H1 (cell line): ENCODE measurements around the gene IRAG1. TPM values are rescaled to one million over a fixed set of nuclear protein-coding genes. Genes with fewer than 3 reads are reported as not detected.

Experiments used
- CTCF ChIA-PET: fragments of 300-600 bp; sonication (Branson Sonifier 250); formaldehyde crosslinking; loops from one replicate; lab custom pipeline; 2021; ENCODE audit not compliant: partially characterized antibody; lab: Charles Lee
- POLR2A ChIA-PET: fragments of 300-600 bp; sonication (Branson Sonifier 250); formaldehyde crosslinking; loops from one replicate; lab custom pipeline; 2021; ENCODE audit warnings: inconsistent platforms; ENCODE audit not compliant: partially characterized antibody; lab: Charles Lee
- DNase-seq, 2 experiments: peaks; one replicate each; pipeline versions ENCODE4 v3.0.0 to v3.0.0-alpha.2; 2010 to 2022; ENCODE audit warnings: low spot score in 2 of 2, low read depth in 1 of 2, mixed read lengths in 1 of 2
- FAIRE-seq: peaks from 2 replicates; lab custom pipeline; 2011; peaks lifted over from hg19 to GRCh38; lab: Jason Lieb, UNC
- H2AFZ ChIP-seq: 2 replicates; pipeline ENCODE4 v1.8.1; 2012; ENCODE audit warnings: low read length, inconsistent platforms
- H2AK5ac ChIP-seq: 2 replicates; pipeline ENCODE4 v1.6.1; 2013; ENCODE audit warnings: low read depth, low read length
- H2BK120ac ChIP-seq: replicated peaks from 2 replicates; pipeline ENCODE3; 2013; ENCODE audit warnings: low read depth, low read length, inconsistent platforms
- H2BK12ac ChIP-seq: 2 replicates; pipeline ENCODE4 v1.6.1; 2013; ENCODE audit warnings: low read depth, low read length
- H2BK15ac ChIP-seq: 2 replicates; pipeline ENCODE4 v1.6.1; 2013; ENCODE audit warnings: low read length
- H2BK20ac ChIP-seq: 2 replicates; pipeline ENCODE4 v1.6.1; 2013; ENCODE audit warnings: low read length
- H2BK5ac ChIP-seq: 2 replicates; pipeline ENCODE4 v1.6.1; 2013; ENCODE audit warnings: low read depth, low read length
- H3K14ac ChIP-seq: 2 replicates; pipeline ENCODE4 v1.6.1; 2013; ENCODE audit warnings: inconsistent platforms; ENCODE audit not compliant: insufficient read length
- H3K18ac ChIP-seq: 2 replicates; pipeline ENCODE4 v1.6.1; 2013; ENCODE audit warnings: low read length; ENCODE audit errors: extremely low read depth
- H3K23ac ChIP-seq: 2 replicates; pipeline ENCODE4 v1.6.1; 2013; ENCODE audit warnings: inconsistent platforms; ENCODE audit not compliant: insufficient read length
- H3K23me2 ChIP-seq: 2 replicates; pipeline ENCODE4 v1.6.1; 2013; ENCODE audit warnings: low read depth, low read length
- H3K27ac ChIP-seq: 2 replicates; pipeline ENCODE4 v1.6.1; 2011; ENCODE audit warnings: low read depth, low read length, inconsistent platforms
- H3K27me3 ChIP-seq, 4 experiments: replicated peaks in 1 of 4; 1 replicate in 1 of 4; 2 replicates in 3 of 4; pipeline versions ENCODE4 v1.6.1 to v1.8.1; 2011 to 2013; ENCODE audit warnings: low read length in 3 of 4, mild to moderate bottlenecking in 3 of 4, inconsistent platforms in 2 of 4, mixed read lengths in 2 of 4, moderate library complexity in 1 of 4; ENCODE audit not compliant: control insufficient read depth in 3 of 4, insufficient read depth in 3 of 4; ENCODE audit errors: extremely low read depth in 1 of 4
- H3K36me3 ChIP-seq, 4 experiments: 2 replicates each; pipeline versions ENCODE4 v1.6.1 to v1.8.1; 2011 to 2013; ENCODE audit warnings: mild to moderate bottlenecking in 4 of 4, low read length in 3 of 4, moderate library complexity in 2 of 4, control low read depth in 1 of 4, inconsistent platforms in 1 of 4; ENCODE audit not compliant: insufficient read depth in 4 of 4, control insufficient read depth in 2 of 4
- H3K4ac ChIP-seq: replicated peaks from 2 replicates; pipeline ENCODE3; 2013; ENCODE audit warnings: low read length, low read depth, mixed read lengths, inconsistent platforms; ENCODE audit not compliant: insufficient read length
- H3K4me1 ChIP-seq, 4 experiments: replicated peaks in 1 of 4; 1 replicate in 1 of 4; 2 replicates in 3 of 4; pipeline versions ENCODE4 v1.6.1 to v1.8.1; 2011 to 2013; ENCODE audit warnings: low read length in 3 of 4, inconsistent platforms in 2 of 4, mixed read lengths in 1 of 4; ENCODE audit not compliant: insufficient read depth in 4 of 4, control insufficient read depth in 3 of 4
- H3K4me2 ChIP-seq, 2 experiments: 2 replicates each; pipeline versions ENCODE4 v1.6.1 to v1.8.1; 2011 to 2013; ENCODE audit warnings: low read depth in 2 of 2, low read length in 2 of 2, control low read depth in 1 of 2, inconsistent platforms in 1 of 2, mild to moderate bottlenecking in 1 of 2; ENCODE audit not compliant: insufficient read depth in 1 of 2
- H3K4me3 ChIP-seq, 4 experiments: fragments of 200-600, 300-600 bp in 1 of 4; sonication (generic), shearing (Covaris generic), sonication (Bioruptor Twin) in 1 of 4; 2 replicates each; pipeline versions ENCODE4 v1.5.1 to v1.8.1; 2011 to 2016; ENCODE audit warnings: low read length in 4 of 4, low read depth in 3 of 4, control low read depth in 2 of 4, inconsistent platforms in 2 of 4, mild to moderate bottlenecking in 2 of 4, mixed read lengths in 1 of 4, moderate library complexity in 1 of 4; ENCODE audit not compliant: insufficient read depth in 2 of 4; ENCODE audit errors: extremely low read depth in 1 of 4
- H3K56ac ChIP-seq: replicated peaks from 2 replicates; pipeline ENCODE3; 2013; ENCODE audit warnings: low read depth, mild to moderate bottlenecking, mixed read lengths, low read length, inconsistent platforms; ENCODE audit not compliant: insufficient read length
- H3K79me1 ChIP-seq: 2 replicates; pipeline ENCODE4 v1.6.1; 2013; ENCODE audit warnings: low read depth, low read length, control low read depth
- H3K79me2 ChIP-seq, 2 experiments: 2 replicates each; pipeline versions ENCODE4 v1.6.1 to v1.8.1; 2012 to 2013; ENCODE audit warnings: low read length in 2 of 2, mild to moderate bottlenecking in 2 of 2, inconsistent platforms in 1 of 2; ENCODE audit not compliant: insufficient read depth in 2 of 2, control insufficient read depth in 1 of 2
- H3K9ac ChIP-seq, 4 experiments: replicated peaks in 1 of 4; 1 replicate in 1 of 4; 2 replicates in 3 of 4; pipeline versions ENCODE4 v1.6.1 to v1.8.1; 2011 to 2013; ENCODE audit warnings: low read depth in 3 of 4, low read length in 3 of 4, control low read depth in 2 of 4, mild to moderate bottlenecking in 2 of 4, moderate library complexity in 2 of 4, inconsistent platforms in 1 of 4; ENCODE audit errors: extremely low read depth in 1 of 4
- H3K9me3 ChIP-seq, 2 experiments: 2 replicates each; pipeline versions ENCODE4 v1.6.1 to v1.8.1; 2012 to 2013; ENCODE audit warnings: mild to moderate bottlenecking in 2 of 2, moderate library complexity in 2 of 2, control low read depth in 1 of 2, inconsistent platforms in 1 of 2, low read depth in 1 of 2, low read length in 1 of 2, mixed read lengths in 1 of 2; ENCODE audit not compliant: insufficient read depth in 2 of 2
- H4K20me1 ChIP-seq, 2 experiments: replicated peaks in 1 of 2; 2 replicates each; pipeline versions ENCODE3 to v1.8.1; 2011 to 2013; ENCODE audit warnings: inconsistent platforms in 2 of 2, low read length in 2 of 2, mild to moderate bottlenecking in 1 of 2; ENCODE audit not compliant: insufficient read depth in 2 of 2, control insufficient read depth in 1 of 2
- H4K5ac ChIP-seq: 2 replicates; pipeline ENCODE4 v1.6.1; 2013; ENCODE audit warnings: low read length, low read depth, mixed read lengths, inconsistent platforms; ENCODE audit not compliant: insufficient read length
- H4K8ac ChIP-seq: 2 replicates; pipeline ENCODE4 v1.8.0; 2013; ENCODE audit warnings: mild to moderate bottlenecking, moderate library complexity, low read length, inconsistent platforms; ENCODE audit not compliant: insufficient read depth; ENCODE audit errors: extremely low read depth
- H4K91ac ChIP-seq: replicated peaks from 2 replicates; pipeline ENCODE3; 2013; ENCODE audit warnings: low read length, mixed read lengths, inconsistent platforms; ENCODE audit not compliant: insufficient read length
- ATF2 ChIP-seq: IDR thresholded peaks from 2 replicates; pipeline ENCODE4 v1.6.1; 2012; ENCODE audit warnings: low read length, inconsistent platforms
- CBX5 ChIP-seq: fragments of 300-800, 300-1000 bp; sonication (generic); IDR thresholded peaks from 2 replicates; pipeline ENCODE4 v1.7.1; 2016; ENCODE audit warnings: antibody characterized with exemption, low read length, low read depth
- CREB1 ChIP-seq: IDR thresholded peaks from 2 replicates; pipeline ENCODE4 v1.6.1; 2012; ENCODE audit warnings: inconsistent platforms
- FOSL1 ChIP-seq: IDR thresholded peaks from 2 replicates; pipeline ENCODE4 v1.6.1; 2011; ENCODE audit warnings: mild to moderate bottlenecking, low read depth, low read length, moderate library complexity; ENCODE audit not compliant: insufficient read depth
- NRF1 ChIP-seq: IDR thresholded peaks from 2 replicates; pipeline ENCODE4 v1.6.1; 2011; ENCODE audit warnings: mild to moderate bottlenecking, low read depth, low read length, improper control_type of control experiment
- POLR2AphosphoS5 ChIP-seq: IDR thresholded peaks from 2 replicates; pipeline ENCODE4 v1.6.1; 2011; ENCODE audit warnings: low read depth, low read length
- RNF2 ChIP-seq: fragments of 200-900, 300-1000 bp; sonication (generic); IDR thresholded peaks from 2 replicates; pipeline ENCODE4 v1.7.1; 2016; ENCODE audit warnings: borderline replicate concordance, low read depth, mild to moderate bottlenecking, antibody characterized with exemption, low read length; ENCODE audit not compliant: poor library complexity, severe bottlenecking; ENCODE audit errors: missing control alignments
- SIN3A ChIP-seq, 2 experiments: IDR thresholded peaks in 1 of 2; conservative IDR thresholded peaks in 1 of 2; 2 replicates each; pipeline ENCODE4 v1.6.1; 2011 to 2012; ENCODE audit warnings: low read length in 2 of 2, improper control_type of control experiment in 1 of 2, low read depth in 1 of 2, mild to moderate bottlenecking in 1 of 2
- SP1 ChIP-seq: IDR thresholded peaks from 2 replicates; pipeline ENCODE4 v1.6.1; 2011; ENCODE audit warnings: low read depth, low read length
- SP4 ChIP-seq: IDR thresholded peaks from 2 replicates; pipeline ENCODE4 v1.6.1; 2012; ENCODE audit warnings: low read length, inconsistent platforms
- TBP ChIP-seq: IDR thresholded peaks from 2 replicates; pipeline ENCODE4 v1.6.1; 2011; ENCODE audit warnings: low read depth, low read length, improper control_type of control experiment
- USF2 ChIP-seq: IDR thresholded peaks from 2 replicates; pipeline ENCODE4 v1.6.1; 2011; ENCODE audit warnings: low read length, improper control_type of control experiment
- WGBS, 2 experiments: shearing (Covaris generic) in 1 of 2; methylation state at CpG; one replicate each; pipeline versions ENCODE4 v1.1.6 to v1.1.7; 2013 to 2015; ENCODE audit warnings: low lambda C conversion rate in 2 of 2, mixed read lengths in 2 of 2, inconsistent platforms in 1 of 2, low coverage in 1 of 2, missing lambda C conversion rate in 1 of 2; ENCODE audit not compliant: insufficient replicate concordance in 2 of 2, insufficient coverage in 1 of 2, insufficient read length in 1 of 2; ENCODE audit errors: extremely low coverage in 1 of 2, missing lambda C conversion rate in 1 of 2; 5-methylcytosine and 5-hydroxymethylcytosine counted together
- polyA plus RNA-seq, 7 experiments: library from polyadenylated mRNA; depleted of rRNA in 3 of 7; stranded (reverse) in 5 of 7; unstranded in 2 of 7; fragments of >200 nt in 5 of 7; fragments of 200-250 nt in 2 of 7; gene quantifications; 1 replicate in 5 of 7; 2 replicates in 1 of 7; 4 replicates in 1 of 7; pipeline versions ENCODE4 v1.2.1 to v1.2.3, GENCODE V29; 2011 to 2013; ENCODE audit warnings: missing spikeins in 2 of 7, mixed read lengths in 2 of 7
- total RNA-seq: library from RNA; stranded (reverse); fragmentation: NEBNext Ultra II Directional; extraction: Animal tissue kit (Norgen Biotek cat#: 25700); gene quantifications from 2 replicates; pipeline ENCODE4 v1.2.1, GENCODE V29; 2021

The IRAG1 gene
- total and polyA plus RNA-seq, 2 of the 8 experiments (the other 6 are each of a cell fraction or from before 2014, with no cell fraction given), result 1.8 to 2.7 TPM

GRCh38 chr11:10699072-10699471 is 5.5 kb upstream of the IRAG1 start:
- H3K23me2 ChIP-seq, result no peaks in the 10 kb centered on the region; the same call in 1 of the 2 replicates
- H3K27me3 ChIP-seq, result no peaks in the 10 kb centered on the region
- POLR2A ChIA-PET, result no interaction called here
- H4K5ac ChIP-seq, result no peak overlapping the region
- no peak overlapping the region for H3K56ac ChIP-seq
- no peaks in the 10 kb centered on the region for H3K4me1 ChIP-seq
- no peaks in the 10 kb centered on the region for H4K20me1 ChIP-seq
- H3K14ac ChIP-seq, result no peak overlapping the region
- no peak overlapping the region for H2AK5ac ChIP-seq
- H2AFZ ChIP-seq, result no peak overlapping the region
- H3K23ac ChIP-seq, result no peak overlapping the region
- no peak overlapping the region for H2BK15ac ChIP-seq
- no peak for DNase-seq
- H4K8ac ChIP-seq, result no peak overlapping the region
- H3K36me3 ChIP-seq, result no peaks in the 10 kb centered on the region
- H2BK12ac ChIP-seq, result no peak overlapping the region
- H2BK120ac ChIP-seq, result no peak overlapping the region
- H4K91ac ChIP-seq, result no peak overlapping the region
- no peak overlapping the region for H3K4me3 ChIP-seq
- no peaks in the 10 kb centered on the region for H3K79me1 ChIP-seq
- H3K9me3 ChIP-seq, result peaks cover 7% of the 10 kb centered on the region in 2 experiments; a peak in 3 of 4 replicates
- H3K4me2 ChIP-seq, result no peak overlapping the region
- no peak overlapping the region for H3K27ac ChIP-seq
- CTCF ChIA-PET, result interaction anchor here (0.7 to 1.0 kb wide), 2 partner anchors 45 to 991 kb away, joined by 3 read pairs; no protein-coding TSS in a partner anchor
- no peak overlapping the region for H2BK5ac ChIP-seq
- H3K18ac ChIP-seq, result no peak overlapping the region
- WGBS, 2 experiments, result 94% methylated on average over 3 of the region's 3 CpGs; no CpG with 5 or more reads in 1 of the 2 experiments
- H3K79me2 ChIP-seq, result no peaks in the 10 kb centered on the region
- no peak overlapping the region for H3K9ac ChIP-seq
- no peak overlapping the region for H3K4ac ChIP-seq
- no peak overlapping the region for H2BK20ac ChIP-seq
- no peak for FAIRE-seq
- no peak for TF ChIP-seq FOSL1
- no peak for TF ChIP-seq RNF2
- TF ChIP-seq USF2, result no peak
- TF ChIP-seq CREB1, result no peak
- TF ChIP-seq ATF2, result no peak
- TF ChIP-seq CBX5, result no peak
- TF ChIP-seq SIN3A (conservative IDR thresholded peaks at IDR 0.05 in 1 of 2, IDR thresholded peaks at IDR 0.05 in 1 of 2; ENCODE audit: low read depth in 1 of 2, low read length in 2 of 2), result no peak
- TF ChIP-seq NRF1, result no peak
- no peak for TF ChIP-seq TBP
- TF ChIP-seq SP1, result no peak
- no peak for TF ChIP-seq POLR2AphosphoS5
- no peak for TF ChIP-seq SP4
